ENCODE data around the gene BEND4.

- TF ChIP-seq, protein P1, sequence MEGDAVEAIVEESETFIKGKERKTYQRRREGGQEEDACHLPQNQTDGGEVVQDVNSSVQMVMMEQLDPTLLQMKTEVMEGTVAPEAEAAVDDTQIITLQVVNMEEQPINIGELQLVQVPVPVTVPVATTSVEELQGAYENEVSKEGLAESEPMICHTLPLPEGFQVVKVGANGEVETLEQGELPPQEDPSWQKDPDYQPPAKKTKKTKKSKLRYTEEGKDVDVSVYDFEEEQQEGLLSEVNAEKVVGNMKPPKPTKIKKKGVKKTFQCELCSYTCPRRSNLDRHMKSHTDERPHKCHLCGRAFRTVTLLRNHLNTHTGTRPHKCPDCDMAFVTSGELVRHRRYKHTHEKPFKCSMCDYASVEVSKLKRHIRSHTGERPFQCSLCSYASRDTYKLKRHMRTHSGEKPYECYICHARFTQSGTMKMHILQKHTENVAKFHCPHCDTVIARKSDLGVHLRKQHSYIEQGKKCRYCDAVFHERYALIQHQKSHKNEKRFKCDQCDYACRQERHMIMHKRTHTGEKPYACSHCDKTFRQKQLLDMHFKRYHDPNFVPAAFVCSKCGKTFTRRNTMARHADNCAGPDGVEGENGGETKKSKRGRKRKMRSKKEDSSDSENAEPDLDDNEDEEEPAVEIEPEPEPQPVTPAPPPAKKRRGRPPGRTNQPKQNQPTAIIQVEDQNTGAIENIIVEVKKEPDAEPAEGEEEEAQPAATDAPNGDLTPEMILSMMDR (IDR thresholded peaks at IDR 0.05; ENCODE audit: low read length): no peak
- no peak for TF ChIP-seq EZH2 (IDR thresholded peaks at IDR 0.05; ENCODE audit: borderline replicate concordance, low read length)
These were observed 19.4 kb downstream of the BEND4 start for GRCh38 chr4:42133006-42133405.
